AG08395 (cell line): ENCODE data around the gene NAGLU.
"Not testable (repeated sequence)": the region's sequence is repeated elsewhere in the genome, so short reads cannot be mapped to it uniquely, and the experiment has no call there.

Experiments
- DNase-seq: peaks from one replicate; pipeline ENCODE4 v3.0.0; 2012; ENCODE audit warnings: mixed read lengths, low spot score

Gene NAGLU

GRCh38 chr17:42521036-42521435 lies 15.0 kb upstream of the NAGLU start:
- DNase-seq: no peak

GRCh38 chr17:42521666-42522262 lies 14.3 kb upstream of the NAGLU start:
- DNase-seq: no peak

- DNase-seq: no peak
Observed at GRCh38 chr17:42522263-42522790, 13.7 kb upstream of the NAGLU start.

- DNase-seq: no peak
Observed at GRCh38 chr17:42522798-42523278, 13.2 kb upstream of the NAGLU start.

- DNase-seq: peak; percentile 46
Observed at GRCh38 chr17:42525221-42525620, 10.8 kb upstream of the NAGLU start.

- peak; percentile 46 for DNase-seq
Observed at GRCh38 chr17:42526031-42526444, 10.0 kb upstream of the NAGLU start.

GRCh38 chr17:42527932-42528331 lies 8.1 kb upstream of the NAGLU start:
- DNase-seq: no peak

- DNase-seq: no peak
Observed at GRCh38 chr17:42529061-42529460, 7.0 kb upstream of the NAGLU start.

GRCh38 chr17:42530952-42531454 lies 5.0 kb upstream of the NAGLU start:
- DNase-seq: no peak

GRCh38 chr17:42531455-42532354 lies 4.3 kb upstream of the NAGLU start:
- DNase-seq: peak; percentile 41

- DNase-seq: no peak
Observed at GRCh38 chr17:42535155-42536047, 640 bp upstream of the NAGLU start.

GRCh38 chr17:42536372-42537155 lies 523 bp downstream of the NAGLU start:
- DNase-seq: peak; percentile 93

- DNase-seq: no peak
Observed at GRCh38 chr17:42537156-42537805, 1.2 kb downstream of the NAGLU start.

- DNase-seq: no peak
Observed at GRCh38 chr17:42537826-42538451, 1.9 kb downstream of the NAGLU start.

GRCh38 chr17:42538482-42538881 lies 2.4 kb downstream of the NAGLU start:
- DNase-seq: no peak

GRCh38 chr17:42540558-42540957 lies 4.5 kb downstream of the NAGLU start:
- not testable (repeated sequence) for DNase-seq

GRCh38 chr17:42541041-42541833 lies 5.2 kb downstream of the NAGLU start:
- no peak for DNase-seq

GRCh38 chr17:42543190-42544079 lies 7.4 kb downstream of the NAGLU start:
- no peak for DNase-seq
